Small intestine (tissue), 7 donors: ENCODE measurements around the gene NFKB1. TPM values are rescaled to one million over a fixed set of nuclear protein-coding genes. Genes with fewer than 3 reads are reported as not detected.

Source experiments
- DNase-seq, 2 donors: peaks; one replicate each; pipeline versions ENCODE4 v3.0.0 to v3.0.0-alpha.2; 2013
- FAIRE-seq: peaks from 2 replicates; lab custom pipeline; 2012; peaks lifted over from hg19 to GRCh38; lab: Jason Lieb, UNC
- H3K27ac ChIP-seq, 3 donors: one replicate each; pipeline ENCODE4 v1.5.1; 2013; ENCODE audit warnings: low read length in 2 of 3, mild to moderate bottlenecking in 2 of 3, control low read depth in 1 of 3, inconsistent platforms in 1 of 3, low read depth in 1 of 3, moderate library complexity in 1 of 3
- H3K27me3 ChIP-seq, 3 donors: one replicate each; pipeline ENCODE4 v1.6.1; 2013; ENCODE audit warnings: low read length in 3 of 3, inconsistent platforms in 1 of 3; ENCODE audit not compliant: control insufficient read depth in 3 of 3, insufficient read depth in 3 of 3
- H3K36me3 ChIP-seq, 3 donors: one replicate each; pipeline ENCODE4 v1.6.1; 2013; ENCODE audit warnings: low read length in 3 of 3, inconsistent platforms in 1 of 3, low read depth in 1 of 3, mild to moderate bottlenecking in 1 of 3, moderate library complexity in 1 of 3; ENCODE audit not compliant: control insufficient read depth in 3 of 3, insufficient read depth in 2 of 3
- H3K4me1 ChIP-seq, 3 donors: one replicate each; pipeline ENCODE4 v1.6.1; 2013; ENCODE audit warnings: low read length in 2 of 3, inconsistent platforms in 1 of 3, low read depth in 1 of 3, mild to moderate bottlenecking in 1 of 3, moderate library complexity in 1 of 3; ENCODE audit not compliant: control insufficient read depth in 3 of 3, insufficient read depth in 2 of 3
- H3K4me3 ChIP-seq, 3 donors: one replicate each; pipeline ENCODE4 v1.5.1; 2013; ENCODE audit warnings: low read length in 3 of 3, control low read depth in 1 of 3, inconsistent platforms in 1 of 3, low read depth in 1 of 3, mild to moderate bottlenecking in 1 of 3, moderate library complexity in 1 of 3
- H3K9me3 ChIP-seq, 2 donors: one replicate each; pipeline ENCODE4 v1.6.1; 2013; ENCODE audit warnings: low read depth in 1 of 2, low read length in 1 of 2; ENCODE audit not compliant: control insufficient read depth in 2 of 2, insufficient read depth in 1 of 2
- WGBS, 3 donors: extraction: QIAGEN DNeasy Blood & Tissue Kit; methylation state at CpG; one replicate each; pipeline ENCODE4 v1.1.7; 2013; 5-methylcytosine and 5-hydroxymethylcytosine counted together
- polyA plus RNA-seq, 4 donors: library from polyadenylated mRNA; stranded (reverse) in 3 of 4; unstranded in 1 of 4; fragments of 200-250 nt in 3 of 4; fragments of 120-200 nt in 1 of 4; gene quantifications; one replicate each; pipeline versions ENCODE4 v1.2.1 to v1.2.3, GENCODE V29; 2013
- donor health status: healthy with polysubstance abuse.
- donor health status: control.
- donor health status: control.
- donor health status: Bipolar disorder and iron deficiency.
- donor health status: healthy.

Gene NFKB1
- polyA plus RNA-seq, 4 donors, result 12.7 to 29.6 (median 17.9) TPM

DNA sequence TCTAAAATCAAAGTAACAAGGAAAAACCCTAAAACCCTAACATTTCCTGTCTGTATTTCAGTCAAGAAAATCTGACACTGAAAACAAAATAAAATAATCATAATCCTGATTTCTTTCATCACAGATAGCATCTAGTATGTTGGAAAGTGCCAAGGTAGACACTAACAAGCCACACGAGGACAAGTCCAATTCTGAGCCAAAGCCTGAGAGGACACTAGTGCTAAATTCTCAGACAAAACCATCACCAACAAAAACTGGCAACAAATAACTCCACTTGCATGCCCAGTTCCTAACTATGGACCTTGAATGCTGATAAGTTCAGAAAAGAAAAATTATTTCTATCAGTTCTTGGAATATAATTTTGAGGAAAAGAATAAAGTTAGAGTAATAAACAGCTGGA is 146.0 kb downstream of the NFKB1 start:
- Histone ChIP-seq H3K27me3 (no peaks in the 10 kb centered on the region), H3K36me3 (peaks cover 0 to 2% (median 2%) of the 10 kb centered on the region in 3 donors), H3K4me3 (no peak overlapping the region), H3K9me3 (no peaks in the 10 kb centered on the region), H3K27ac (no peak overlapping the region), H3K4me1 (no peaks in the 10 kb centered on the region)
- no peak for FAIRE-seq
- WGBS, 3 donors, result 66 to 79% (median 76%) methylated on average over 1 of the region's 1 CpG
- no peak for DNase-seq

GRCh38 chr4:102657206-102657605 is 156.0 kb downstream of the NFKB1 start:
- H3K27me3 ChIP-seq, result no peaks in the 10 kb centered on the region
- H3K27ac ChIP-seq, result no peak overlapping the region
- DNase-seq, result no peak
- no peak overlapping the region for H3K4me3 ChIP-seq
- no peak for FAIRE-seq
- H3K9me3 ChIP-seq, result peaks cover 0 to 1% of the 10 kb centered on the region in 2 donors
- H3K36me3 ChIP-seq, result peaks cover 0 to 2% (median 1%) of the 10 kb centered on the region in 3 donors
- no peaks in the 10 kb centered on the region for H3K4me1 ChIP-seq
- WGBS, 3 donors, result 83 to 89% (median 85%) methylated on average over 5 of the region's 5 CpGs

GRCh38 chr4:102663073-102663472 is 161.9 kb downstream of the NFKB1 start:
- DNase-seq, result no peak
- Histone ChIP-seq H3K36me3 (peaks cover 0 to 7% (median 2%) of the 10 kb centered on the region in 3 donors), H3K4me3 (no peak overlapping the region), H3K9me3 (peaks cover 0 to 1% of the 10 kb centered on the region in 2 donors), H3K4me1 (no peaks in the 10 kb centered on the region), H3K27me3 (no peaks in the 10 kb centered on the region), H3K27ac (no peak overlapping the region)
- 94 to 97% (median 97%) methylated on average over 1 of the region's 1 CpG for WGBS, 3 donors
- FAIRE-seq, result no peak

DNA sequence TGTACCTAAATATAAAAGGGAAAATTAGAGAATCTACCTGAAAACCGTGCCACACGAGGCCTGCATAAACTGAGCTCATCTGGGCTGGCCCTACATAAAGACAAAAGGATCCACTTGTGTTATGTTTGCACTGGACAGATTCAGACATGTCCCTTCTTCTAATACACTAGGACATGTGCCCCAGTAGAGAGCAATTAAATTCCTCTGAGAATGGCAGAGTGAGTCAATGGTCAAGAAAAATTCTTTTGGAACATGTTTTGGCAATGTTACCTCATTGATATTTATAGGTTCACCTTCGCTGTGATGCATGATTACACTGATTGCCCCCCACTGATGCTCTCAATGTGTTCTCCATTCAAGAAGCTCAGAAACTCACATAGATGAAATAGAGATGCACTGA is 164.4 kb downstream of the NFKB1 start:
- peaks cover 0 to 9% (median 0%) of the 10 kb centered on the region in 3 donors for H3K36me3 ChIP-seq
- no peak overlapping the region for H3K4me3 ChIP-seq
- H3K4me1 ChIP-seq, result no peaks in the 10 kb centered on the region
- FAIRE-seq, result no peak
- no peak for DNase-seq
- H3K27ac ChIP-seq, result no peak overlapping the region
- 96 to 97% (median 97%) methylated on average over 3 of the region's 3 CpGs for WGBS, 3 donors
- H3K9me3 ChIP-seq, result no peaks in the 10 kb centered on the region
- H3K27me3 ChIP-seq, result no peaks in the 10 kb centered on the region

Other genes with a start within 250 kb of the NFKB1 start
- gene SLC39A8, start 155.9 kb upstream of the NFKB1 start, polyA plus RNA-seq, result 10 to 100 TPM in 1 of 4 donors, 1 to 10 TPM in 3; 2.5 to 15.0 (median 6.2) TPM